Ramos (cell line): ENCODE data around the gene TRABD2B.

Experiments
- in situ Hi-C: fragments of 300-500 bp; cut with MboI; formaldehyde crosslinking; loops from one replicate; pipeline ENCODE4 v1.14.3; 2022; ENCODE audit warnings: low sequenced_read_pairs; ENCODE audit not compliant: unreplicated experiment

TRABD2B gene

GRCh38 chr1:47722101-47722500, 275.1 kb downstream of the TRABD2B start:
- in situ Hi-C loops: loop anchor here (25.0 kb wide), 1 partner anchor 535 kb away; the partner anchor contains the start of gene PDZK1IP1

- in situ Hi-C loops: loop anchor here (25.0 kb wide), 1 partner anchor 533 kb away; the partner anchor contains the start of gene PDZK1IP1
Observed at GRCh38 chr1:47720111-47720510, 277.1 kb downstream of the TRABD2B start.

GRCh38 chr1:47717341-47717740, 279.8 kb downstream of the TRABD2B start:
- in situ Hi-C loops: loop anchor here (25.0 kb wide), 1 partner anchor 530 kb away; the partner anchor contains the start of gene PDZK1IP1

GRCh38 chr1:47713975-47714767, 283.0 kb downstream of the TRABD2B start:
- in situ Hi-C loops: loop anchor here (5.0 to 25.0 kb wide), 2 partner anchors 327 to 527 kb away; partner anchors contain the start of gene PDZK1IP1

- in situ Hi-C loops: loop anchor here (5.0 to 25.0 kb wide), 2 partner anchors 326 to 526 kb away; partner anchors contain the start of gene PDZK1IP1
Observed at GRCh38 chr1:47713333-47713953, 283.7 kb downstream of the TRABD2B start.

- in situ Hi-C loops: loop anchor here (5.0 to 25.0 kb wide), 2 partner anchors 325 to 525 kb away; partner anchors contain the start of gene PDZK1IP1
Observed at GRCh38 chr1:47712596-47713299, 284.4 kb downstream of the TRABD2B start.

GRCh38 chr1:47711848-47712492, 285.2 kb downstream of the TRABD2B start:
- in situ Hi-C loops: loop anchor here (5.0 to 25.0 kb wide), 2 partner anchors 325 to 525 kb away; partner anchors contain the start of gene PDZK1IP1

GRCh38 chr1:47711184-47711847, 285.9 kb downstream of the TRABD2B start:
- in situ Hi-C loops: loop anchor here (5.0 to 25.0 kb wide), 2 partner anchors 324 to 524 kb away; partner anchors contain the start of gene PDZK1IP1
